HCT116 (cell line): ENCODE measurements around the gene SLC30A4.

ENCODE experiments used
- CTCF ChIP-seq, 3 experiments: fragments of 200-600 bp in 1 of 3; sonication (generic) in 1 of 3; IDR thresholded peaks in 2 of 3; conservative IDR thresholded peaks in 1 of 3; 2 replicates each; pipeline ENCODE4 v1.5.1; 2012 to 2017; ENCODE audit warnings: low read depth in 2 of 3, low read length in 2 of 3, antibody characterized with exemption in 1 of 3, borderline replicate concordance in 1 of 3, control low read depth in 1 of 3, mild to moderate bottlenecking in 1 of 3, mixed read lengths in 1 of 3, mixed run types in 1 of 3, moderate library complexity in 1 of 3; ENCODE audit not compliant: insufficient read depth in 1 of 3
- EZH2 ChIP-seq: fragments of 200-600 bp; sonication (generic); IDR thresholded peaks from 2 replicates; pipeline ENCODE4 v1.6.1; 2017; ENCODE audit warnings: antibody characterized with exemption, mixed run types
- EZH2phosphoT487 ChIP-seq: fragments of 200-600 bp; IDR thresholded peaks from 2 replicates; pipeline ENCODE4 v1.6.1; 2018; ENCODE audit warnings: antibody characterized with exemption, borderline replicate concordance
- JUND ChIP-seq: IDR thresholded peaks from 2 replicates; pipeline ENCODE4 v1.6.1; 2012
- POLR2A ChIP-seq: IDR thresholded peaks from 2 replicates; pipeline ENCODE4 v1.7.0; 2011; ENCODE audit warnings: borderline replicate concordance; ENCODE audit not compliant: insufficient read depth, insufficient read length; ENCODE audit errors: extremely low read depth
- POLR2AphosphoS5 ChIP-seq: IDR thresholded peaks from 2 replicates; pipeline ENCODE4 v1.6.1; 2011; ENCODE audit warnings: mild to moderate bottlenecking, low read depth, low read length, moderate library complexity
- REST ChIP-seq: IDR thresholded peaks from 2 replicates; pipeline ENCODE4 v1.6.1; 2012; ENCODE audit warnings: low read depth
- SP1 ChIP-seq: IDR thresholded peaks from 2 replicates; pipeline ENCODE4 v1.6.1; 2012; ENCODE audit warnings: low read depth
- SRF ChIP-seq: IDR thresholded peaks from 2 replicates; pipeline ENCODE4 v1.6.1; 2012; ENCODE audit warnings: low read depth
- ZFX ChIP-seq: fragments of 450-650 bp; IDR thresholded peaks from 2 replicates; pipeline ENCODE4 v1.6.1; 2017
- ZNF274 ChIP-seq: fragments of 200-500 bp; sonication (Bioruptor generic); IDR thresholded peaks from 2 replicates; pipeline ENCODE4 v1.6.1; 2014; ENCODE audit warnings: mild to moderate bottlenecking, low read depth, low read length, inconsistent platforms
- TF ChIP-seq, protein P1 (sequence below): IDR thresholded peaks from 2 replicates; pipeline ENCODE4 v1.6.1; 2012

GRCh38 chr15:45522328-45523165, at the start of gene SLC30A4:
- peak; percentile 41; the same call in 1 of the 2 replicates for TF ChIP-seq POLR2AphosphoS5
- TF ChIP-seq CTCF (IDR thresholded peaks at IDR 0.05 in 2 of 3, conservative IDR thresholded peaks at IDR 0.05 in 1 of 3; ENCODE audit: borderline replicate concordance in 1 of 3, insufficient read depth in 1 of 3, low read depth in 2 of 3, low read length in 2 of 3), result peak in 2 of 3 experiments; percentile 32 to 43; a peak in 4 of 6 replicates
- no peak for TF ChIP-seq SP1
- no peak for TF ChIP-seq REST
- no peak for TF ChIP-seq ZNF274
- no peak for TF ChIP-seq POLR2A
- TF ChIP-seq EZH2, result no peak
- no peak for TF ChIP-seq EZH2phosphoT487
- no peak for TF ChIP-seq JUND
- TF ChIP-seq ZFX, result peak; percentile 52
- TF ChIP-seq, protein P1, sequence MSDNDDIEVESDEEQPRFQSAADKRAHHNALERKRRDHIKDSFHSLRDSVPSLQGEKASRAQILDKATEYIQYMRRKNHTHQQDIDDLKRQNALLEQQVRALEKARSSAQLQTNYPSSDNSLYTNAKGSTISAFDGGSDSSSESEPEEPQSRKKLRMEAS, result peak; percentile 14; the same call in 1 of the 2 replicates
- TF ChIP-seq SRF, result no peak
